ENCODE measurements around the gene ANO1.

- TF ChIP-seq CTCF (conservative IDR thresholded peaks at IDR 0.05) = no peak
- no peak for TF ChIP-seq ZFX (IDR thresholded peaks at IDR 0.05)
Measured at GRCh38 chr11:70050243-70050642, 27.9 kb upstream of the ANO1 start.
